ENCODE measurements around the gene BATF2. TPM values are rescaled to one million over a fixed set of nuclear protein-coding genes. Genes with fewer than 3 reads are reported as not detected.
A peak's percentile ranks its signal among the peaks of the same experiment; 100 is the strongest.

The BATF2 gene
- total RNA-seq, 2 experiments from 2014 or later: 0.70 to 0.79 TPM

DNA sequence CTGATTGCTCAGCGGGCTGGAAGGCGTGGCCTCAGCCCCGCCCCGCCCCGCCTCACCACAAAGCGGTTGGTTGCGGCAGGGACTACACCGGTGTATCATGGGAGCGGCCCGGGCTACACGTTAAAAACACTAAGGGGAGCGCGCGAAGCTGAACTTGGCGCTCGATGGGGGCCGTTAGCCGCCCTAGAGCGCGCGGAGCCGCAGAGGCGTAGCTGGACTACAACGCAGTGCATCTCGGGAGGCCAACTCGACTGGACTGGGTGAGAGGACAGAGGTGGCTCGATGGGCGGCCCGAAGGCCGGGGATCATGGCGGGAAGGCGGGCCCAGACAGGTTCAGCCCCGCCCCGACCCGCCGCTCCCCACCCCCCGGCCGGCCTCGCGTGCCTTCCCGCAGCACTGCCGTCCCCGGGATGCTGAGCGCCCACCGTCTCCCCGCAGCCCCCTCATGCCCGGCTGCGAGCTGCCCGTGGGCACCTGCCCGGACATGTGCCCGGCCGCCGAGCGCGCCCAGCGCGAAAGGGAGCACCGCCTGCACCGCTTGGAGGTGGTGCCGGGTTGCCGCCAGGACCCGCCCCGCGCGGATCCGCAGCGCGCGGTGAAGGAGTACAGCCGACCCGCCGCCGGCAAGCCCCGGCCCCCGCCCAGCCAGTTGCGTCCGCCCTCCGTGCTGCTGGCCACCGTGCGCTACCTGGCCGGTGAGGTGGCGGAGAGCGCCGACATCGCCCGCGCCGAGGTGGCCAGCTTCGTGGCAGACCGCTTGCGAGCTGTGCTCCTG, 44.3 kb upstream of the BATF2 start, which contains the start of gene SAC3D1:
SAC3D1 (plus strand) TSS at position 364 of the 776 bp plus-strand sequence; CDS start at position 447, 83 bp downstream.
- peak; percentile 94 for DNase-seq (ENCODE audit: low spot score)
- POLR2A ChIA-PET: interaction anchor here (0.5 to 1.4 kb wide), 3 partner anchors 11 to 13 kb away, joined by 3 to 6 read pairs (median 4); no protein-coding TSS in a partner anchor
- peak within 1 kb of the TSS; percentile 84 for H3K27ac ChIP-seq (ENCODE audit: low read depth, low read length, poor library complexity, severe bottlenecking)
- peak within 1 kb of the TSS; percentile 76 for H3K4me3 ChIP-seq (ENCODE audit: low read depth, low read length, poor library complexity, severe bottlenecking)
- H3K9me3 ChIP-seq (ENCODE audit: low read length): no peaks in the 10 kb centered on the region
- no TSS peak for BruUV-seq (replicated peaks)
- H3K79me2 ChIP-seq (ENCODE audit: insufficient read depth, low read depth, low read length): peaks cover 23% of the 10 kb centered on the region; the same call in 1 of the 2 replicates
- no peak for TF ChIP-seq EZH2phosphoT487 (IDR thresholded peaks at IDR 0.05; ENCODE audit: borderline replicate concordance, low read depth, low read length)
- TF ChIP-seq, protein P1, sequence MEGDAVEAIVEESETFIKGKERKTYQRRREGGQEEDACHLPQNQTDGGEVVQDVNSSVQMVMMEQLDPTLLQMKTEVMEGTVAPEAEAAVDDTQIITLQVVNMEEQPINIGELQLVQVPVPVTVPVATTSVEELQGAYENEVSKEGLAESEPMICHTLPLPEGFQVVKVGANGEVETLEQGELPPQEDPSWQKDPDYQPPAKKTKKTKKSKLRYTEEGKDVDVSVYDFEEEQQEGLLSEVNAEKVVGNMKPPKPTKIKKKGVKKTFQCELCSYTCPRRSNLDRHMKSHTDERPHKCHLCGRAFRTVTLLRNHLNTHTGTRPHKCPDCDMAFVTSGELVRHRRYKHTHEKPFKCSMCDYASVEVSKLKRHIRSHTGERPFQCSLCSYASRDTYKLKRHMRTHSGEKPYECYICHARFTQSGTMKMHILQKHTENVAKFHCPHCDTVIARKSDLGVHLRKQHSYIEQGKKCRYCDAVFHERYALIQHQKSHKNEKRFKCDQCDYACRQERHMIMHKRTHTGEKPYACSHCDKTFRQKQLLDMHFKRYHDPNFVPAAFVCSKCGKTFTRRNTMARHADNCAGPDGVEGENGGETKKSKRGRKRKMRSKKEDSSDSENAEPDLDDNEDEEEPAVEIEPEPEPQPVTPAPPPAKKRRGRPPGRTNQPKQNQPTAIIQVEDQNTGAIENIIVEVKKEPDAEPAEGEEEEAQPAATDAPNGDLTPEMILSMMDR (conservative IDR thresholded peaks at IDR 0.05; ENCODE audit: low read length): no peak
- H3K9me2 ChIP-seq (ENCODE audit: insufficient read depth, low read length): no peaks in the 10 kb centered on the region
- peak within 1 kb of the TSS; percentile 90 for H2AFZ ChIP-seq (ENCODE audit: low read length)
- intact Hi-C loops (cut with micrococcal nuclease; ENCODE audit: unreplicated experiment): loop anchor here (1.0 to 2.0 kb wide), 4 partner anchors 14 to 55 kb away; partner anchors contain the start of genes ARL2, CDCA5, SNX15 and VPS51
- H3K36me3 ChIP-seq (ENCODE audit: insufficient read depth, low read length): peaks cover 44% of the 10 kb centered on the region
- peaks cover 36% of the 10 kb centered on the region for H3K4me1 ChIP-seq (ENCODE audit: insufficient read depth, low read length, poor library complexity, severe bottlenecking)
- no peaks in the 10 kb centered on the region for H4K20me1 ChIP-seq (ENCODE audit: insufficient read depth, low read length)
- CTCF ChIA-PET (ENCODE audit: unreplicated experiment): no interaction called here
- H3K4me2 ChIP-seq (ENCODE audit: low read length): peak within 1 kb of the TSS; percentile 91

DNA sequence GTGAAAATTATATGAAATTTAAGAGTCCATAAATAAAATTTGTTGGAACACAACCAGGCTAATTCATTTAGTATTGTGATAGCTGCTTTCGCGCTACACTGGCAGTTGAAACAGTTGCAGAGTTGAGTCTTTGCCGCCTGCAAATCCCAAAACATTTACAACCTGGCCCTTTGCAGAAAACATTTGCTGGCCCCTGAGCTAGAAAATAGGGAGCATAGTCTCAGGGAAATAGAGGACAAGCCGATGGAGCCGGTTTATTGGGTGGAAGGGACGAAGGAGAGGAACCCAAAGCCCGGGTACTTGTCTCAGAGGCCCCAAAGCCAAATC, 43.7 kb upstream of the BATF2 start:
- H3K27ac ChIP-seq (ENCODE audit: low read depth, low read length, poor library complexity, severe bottlenecking): peak overlapping the region; percentile 84
- H3K4me3 ChIP-seq (ENCODE audit: low read depth, low read length, poor library complexity, severe bottlenecking): peak overlapping the region; percentile 76
- peaks cover 23% of the 10 kb centered on the region; the same call in 1 of the 2 replicates for H3K79me2 ChIP-seq (ENCODE audit: insufficient read depth, low read depth, low read length)
- H3K9me2 ChIP-seq (ENCODE audit: insufficient read depth, low read length): no peaks in the 10 kb centered on the region
- no TSS peak for BruUV-seq (replicated peaks)
- intact Hi-C loops (cut with micrococcal nuclease; ENCODE audit: unreplicated experiment): loop anchor here (1.0 to 2.0 kb wide), 4 partner anchors 13 to 56 kb away; partner anchors contain the start of genes ARL2, CDCA5, SNX15 and VPS51
- ChIA-PET POLR2A (interaction anchor here (0.5 to 1.6 kb wide), 4 partner anchors 11 to 57 kb away, joined by 3 to 7 read pairs (median 4); partner anchors contain the start of gene CDCA5), CTCF (ENCODE audit: unreplicated experiment) (no interaction called here)
- no peak for DNase-seq (ENCODE audit: low spot score)
- TF ChIP-seq EZH2phosphoT487 (IDR thresholded peaks at IDR 0.05; ENCODE audit: borderline replicate concordance, low read depth, low read length): no peak
- TF ChIP-seq, protein P1 (conservative IDR thresholded peaks at IDR 0.05; ENCODE audit: low read length): no peak
- peaks cover 36% of the 10 kb centered on the region for H3K4me1 ChIP-seq (ENCODE audit: insufficient read depth, low read length, poor library complexity, severe bottlenecking)
- peak overlapping the region; percentile 90 for H2AFZ ChIP-seq (ENCODE audit: low read length)
- H3K36me3 ChIP-seq (ENCODE audit: insufficient read depth, low read length): peaks cover 38% of the 10 kb centered on the region
- no peaks in the 10 kb centered on the region for H4K20me1 ChIP-seq (ENCODE audit: insufficient read depth, low read length)
- H3K4me2 ChIP-seq (ENCODE audit: low read length): peak overlapping the region; percentile 91
- no peaks in the 10 kb centered on the region for H3K9me3 ChIP-seq (ENCODE audit: low read length)

DNA sequence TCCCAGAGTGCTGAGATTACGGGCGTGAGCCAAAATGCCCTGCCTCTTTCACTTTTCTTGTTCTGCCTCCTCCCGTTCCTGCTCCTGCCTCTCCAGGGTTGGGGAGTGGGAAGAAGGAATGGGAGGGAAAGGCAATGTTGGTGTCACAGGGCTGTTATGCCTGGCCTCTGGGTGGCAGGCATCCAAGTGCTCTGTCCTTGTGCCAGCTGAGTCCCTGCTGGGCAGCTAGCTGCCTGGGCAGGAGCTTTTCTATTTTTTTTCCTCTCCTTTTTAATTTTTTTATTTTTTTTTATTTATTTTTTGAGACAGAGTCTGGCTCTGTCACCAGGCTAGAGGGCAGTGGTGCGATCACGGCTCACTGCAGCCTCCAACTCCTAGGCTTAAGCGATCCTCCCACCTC, 40.2 kb upstream of the BATF2 start:
- intact Hi-C loops (cut with micrococcal nuclease; ENCODE audit: unreplicated experiment): no loop called here

More for the DNA sequence above, 40.2 kb upstream of the BATF2 start:
- no peak overlapping the region for H3K4me3 ChIP-seq (ENCODE audit: low read depth, low read length, poor library complexity, severe bottlenecking)
- DNase-seq (ENCODE audit: low spot score): no peak
- H3K9me2 ChIP-seq (ENCODE audit: insufficient read depth, low read length): no peaks in the 10 kb centered on the region
- POLR2A ChIA-PET: no interaction called here
- H3K79me2 ChIP-seq (ENCODE audit: insufficient read depth, low read depth, low read length): peaks cover 5% of the 10 kb centered on the region; the same call in 1 of the 2 replicates
- CTCF ChIA-PET (ENCODE audit: unreplicated experiment): no interaction called here
- peaks cover 20% of the 10 kb centered on the region for H3K36me3 ChIP-seq (ENCODE audit: insufficient read depth, low read length)
- no peak for TF ChIP-seq EZH2phosphoT487 (IDR thresholded peaks at IDR 0.05; ENCODE audit: borderline replicate concordance, low read depth, low read length)
- TF ChIP-seq, protein P1 (conservative IDR thresholded peaks at IDR 0.05; ENCODE audit: low read length): no peak
- H2AFZ ChIP-seq (ENCODE audit: low read length): no peak overlapping the region
- no peaks in the 10 kb centered on the region for H3K9me3 ChIP-seq (ENCODE audit: low read length)
- H4K20me1 ChIP-seq (ENCODE audit: insufficient read depth, low read length): no peaks in the 10 kb centered on the region
- no peak overlapping the region for H3K27ac ChIP-seq (ENCODE audit: low read depth, low read length, poor library complexity, severe bottlenecking)
- BruUV-seq (replicated peaks): no TSS peak
- H3K4me2 ChIP-seq (ENCODE audit: low read length): no peak overlapping the region
- H3K4me1 ChIP-seq (ENCODE audit: insufficient read depth, low read length, poor library complexity, severe bottlenecking): peaks cover 37% of the 10 kb centered on the region

All from OCI-LY7 (cell line).